ENCODE results near the gene KLHL29.

The KLHL29 gene

GRCh38 chr2:23525137-23525765 lies 140.3 kb downstream of the KLHL29 start:
- Histone ChIP-seq H3K27ac (ENCODE audit: low read length) (no peak overlapping the region), H3K9me2 (replicated peaks; ENCODE audit: insufficient read depth, low read length) (no peaks in the 10 kb centered on the region), H3K36me3 (replicated peaks; ENCODE audit: insufficient read depth, low read length) (no peaks in the 10 kb centered on the region), H3K79me2 (ENCODE audit: low read length) (no peaks in the 10 kb centered on the region), H3K9me3 (replicated peaks; ENCODE audit: insufficient read depth, low read length) (no peaks in the 10 kb centered on the region), H4K20me1 (ENCODE audit: insufficient read depth, low read length) (no peaks in the 10 kb centered on the region), H3K4me3 (ENCODE audit: low read length) (no peak overlapping the region), H3K27me3 (replicated peaks; ENCODE audit: insufficient read depth, low read length) (no peaks in the 10 kb centered on the region), H3K4me1 (ENCODE audit: low read length) (no peaks in the 10 kb centered on the region), H2AFZ (ENCODE audit: low read length) (no peak overlapping the region), H3F3A (ENCODE audit: insufficient read depth, low read length) (no peaks in the 10 kb centered on the region), H3K9ac (ENCODE audit: low read length) (no peak overlapping the region), H3K4me2 (ENCODE audit: low read depth, low read length) (no peak overlapping the region)
- DNase-seq: no peak
- TF ChIP-seq CTCF (IDR thresholded peaks at IDR 0.05; ENCODE audit: low read length) (no peak), EZH2phosphoT487 (IDR thresholded peaks at IDR 0.05; ENCODE audit: low read length) (no peak), EZH2 (optimal IDR thresholded peaks at IDR 0.05; ENCODE audit: low read depth, low read length) (no peak)

GRCh38 chr2:23526114-23526513 lies 141.1 kb downstream of the KLHL29 start:
- H3K4me2 ChIP-seq (ENCODE audit: low read depth, low read length): no peak overlapping the region
- no peak overlapping the region for H3K9ac ChIP-seq (ENCODE audit: low read length)
- H3K27me3 ChIP-seq (replicated peaks; ENCODE audit: insufficient read depth, low read length): no peaks in the 10 kb centered on the region
- H3K4me1 ChIP-seq (ENCODE audit: low read length): no peaks in the 10 kb centered on the region
- H3F3A ChIP-seq (ENCODE audit: insufficient read depth, low read length): no peaks in the 10 kb centered on the region
- no peaks in the 10 kb centered on the region for H3K36me3 ChIP-seq (replicated peaks; ENCODE audit: insufficient read depth, low read length)
- no peaks in the 10 kb centered on the region for H4K20me1 ChIP-seq (ENCODE audit: insufficient read depth, low read length)
- TF ChIP-seq CTCF (IDR thresholded peaks at IDR 0.05; ENCODE audit: low read length) (no peak), EZH2 (optimal IDR thresholded peaks at IDR 0.05; ENCODE audit: low read depth, low read length) (no peak), EZH2phosphoT487 (IDR thresholded peaks at IDR 0.05; ENCODE audit: low read length) (no peak)
- no peaks in the 10 kb centered on the region for H3K9me2 ChIP-seq (replicated peaks; ENCODE audit: insufficient read depth, low read length)
- no peak overlapping the region for H3K27ac ChIP-seq (ENCODE audit: low read length)
- H3K4me3 ChIP-seq (ENCODE audit: low read length): no peak overlapping the region
- no peaks in the 10 kb centered on the region for H3K79me2 ChIP-seq (ENCODE audit: low read length)
- no peak overlapping the region for H2AFZ ChIP-seq (ENCODE audit: low read length)
- H3K9me3 ChIP-seq (replicated peaks; ENCODE audit: insufficient read depth, low read length): no peaks in the 10 kb centered on the region
- no peak for DNase-seq

GRCh38 chr2:23526835-23527790 lies 142.1 kb downstream of the KLHL29 start:
- H4K20me1 ChIP-seq (ENCODE audit: insufficient read depth, low read length): no peaks in the 10 kb centered on the region
- no peaks in the 10 kb centered on the region for H3K9me3 ChIP-seq (replicated peaks; ENCODE audit: insufficient read depth, low read length)
- H3F3A ChIP-seq (ENCODE audit: insufficient read depth, low read length): no peaks in the 10 kb centered on the region
- H3K9me2 ChIP-seq (replicated peaks; ENCODE audit: insufficient read depth, low read length): no peaks in the 10 kb centered on the region
- no peak for DNase-seq
- TF ChIP-seq EZH2phosphoT487 (IDR thresholded peaks at IDR 0.05; ENCODE audit: low read length) (no peak), EZH2 (optimal IDR thresholded peaks at IDR 0.05; ENCODE audit: low read depth, low read length) (no peak), CTCF (IDR thresholded peaks at IDR 0.05; ENCODE audit: low read length) (no peak)
- H3K36me3 ChIP-seq (replicated peaks; ENCODE audit: insufficient read depth, low read length): no peaks in the 10 kb centered on the region
- no peaks in the 10 kb centered on the region for H3K4me1 ChIP-seq (ENCODE audit: low read length)
- H2AFZ ChIP-seq (ENCODE audit: low read length): no peak overlapping the region
- H3K79me2 ChIP-seq (ENCODE audit: low read length): no peaks in the 10 kb centered on the region
- H3K4me3 ChIP-seq (ENCODE audit: low read length): no peak overlapping the region
- H3K27me3 ChIP-seq (replicated peaks; ENCODE audit: insufficient read depth, low read length): no peaks in the 10 kb centered on the region
- H3K27ac ChIP-seq (ENCODE audit: low read length): no peak overlapping the region
- H3K9ac ChIP-seq (ENCODE audit: low read length): no peak overlapping the region
- H3K4me2 ChIP-seq (ENCODE audit: low read depth, low read length): no peak overlapping the region
